GM19099 (cell line): ENCODE data around the gene IFT172.

Source experiments
- POLR2A ChIP-seq: IDR thresholded peaks from 3 replicates; pipeline ENCODE4 v1.6.1; 2011; ENCODE audit warnings: low read depth; ENCODE audit not compliant: insufficient read length; ENCODE audit errors: extremely low read depth

IFT172 gene

DNA sequence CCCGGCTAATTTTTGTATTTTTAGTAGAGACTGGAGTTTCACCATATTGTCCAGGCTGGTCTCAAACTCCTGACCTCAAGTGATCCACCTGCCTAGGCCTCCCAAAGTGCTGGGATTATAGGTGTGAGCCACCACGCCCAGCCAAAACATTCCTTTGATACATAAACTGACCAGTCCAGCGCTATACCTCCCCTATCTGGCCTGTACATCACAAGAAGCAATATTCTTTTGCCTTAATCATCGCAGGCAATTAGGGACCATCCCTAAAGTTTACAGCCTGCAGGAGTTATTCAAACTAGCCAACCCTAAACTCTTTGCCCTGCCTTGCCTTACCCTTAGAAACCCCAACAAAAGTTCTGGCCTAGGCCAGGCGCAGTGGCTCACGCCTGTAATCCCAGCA is 73.4 kb downstream of the IFT172 start:
- TF ChIP-seq POLR2A = no peak

DNA sequence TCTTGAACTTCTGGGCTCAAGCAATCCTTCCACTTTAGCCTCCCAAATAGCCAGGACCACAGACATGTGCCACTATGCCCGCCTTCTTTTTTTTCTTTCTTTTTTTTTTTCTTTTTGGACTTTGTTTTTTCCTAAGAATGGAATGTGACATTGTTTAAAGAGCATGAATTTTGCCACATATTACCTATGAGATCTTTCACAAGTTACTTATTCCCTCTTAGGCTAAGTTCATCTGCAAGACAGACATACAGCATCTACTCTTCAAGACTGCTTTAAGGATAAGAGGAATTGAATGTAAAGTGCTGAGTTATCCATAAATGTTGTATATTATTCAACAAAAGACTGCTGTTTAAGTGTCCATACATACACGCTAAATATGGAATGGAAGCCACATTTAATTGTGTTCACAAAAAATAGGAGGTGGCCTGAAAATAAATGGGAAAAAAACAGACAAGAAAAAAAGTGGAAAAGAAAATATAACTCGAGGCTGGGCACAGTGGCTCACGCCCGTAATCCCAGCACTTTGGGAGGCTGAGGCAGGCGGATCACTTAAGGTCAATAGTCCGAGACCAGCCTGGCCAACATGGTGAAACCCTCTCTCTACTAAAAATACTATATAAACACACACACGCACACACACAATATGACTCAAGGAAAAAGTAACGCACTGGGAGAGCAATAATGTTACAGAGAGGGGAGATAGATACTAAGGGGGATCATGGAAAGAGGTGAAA is 77.0 kb downstream of the IFT172 start:
- no peak for TF ChIP-seq POLR2A

DNA sequence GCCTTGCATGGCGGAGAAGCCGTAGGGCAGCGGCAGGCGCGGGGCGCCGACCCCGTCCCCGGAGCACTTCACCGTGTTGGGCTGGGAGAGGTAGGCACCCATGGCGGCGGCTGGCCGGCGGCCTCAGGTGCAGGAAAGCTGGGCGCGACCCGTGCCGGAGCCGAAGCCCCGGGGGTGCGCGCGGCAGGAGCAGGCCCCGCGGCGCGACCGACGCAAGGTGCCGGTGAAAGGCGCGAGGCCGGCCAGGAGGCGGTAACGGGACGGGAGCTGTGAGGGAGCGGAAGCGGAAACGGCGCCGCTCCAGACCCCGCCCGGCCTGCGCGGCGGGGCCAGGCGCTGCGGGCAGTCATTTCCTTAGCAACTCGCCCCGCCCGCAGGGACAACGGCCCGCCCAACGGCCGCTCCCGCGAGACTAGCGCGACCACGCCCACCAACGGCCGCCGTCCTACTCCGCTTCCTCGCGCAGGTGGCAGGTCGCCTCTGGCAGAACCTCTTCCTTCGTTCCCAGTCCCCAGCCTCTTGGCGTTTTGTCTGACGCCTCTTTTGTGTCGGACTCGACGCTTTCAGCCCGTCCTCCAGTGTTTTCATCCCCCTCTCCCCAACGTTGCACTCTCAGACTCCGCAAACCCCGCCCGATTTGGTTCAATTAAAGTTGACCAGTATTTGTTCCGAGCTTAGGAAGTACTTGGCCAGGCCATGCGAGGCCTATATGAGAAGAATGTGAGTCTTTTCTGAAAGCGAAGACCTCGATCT is 80.0 kb downstream of the IFT172 start, which contains the start of gene PPM1G:
Gene PPM1G, minus strand, starts transcription at position 271 of the 753 bp plus-strand sequence. Its CDS starts 169 bp downstream, at position 102.
- peak; percentile 96 for TF ChIP-seq POLR2A

DNA sequence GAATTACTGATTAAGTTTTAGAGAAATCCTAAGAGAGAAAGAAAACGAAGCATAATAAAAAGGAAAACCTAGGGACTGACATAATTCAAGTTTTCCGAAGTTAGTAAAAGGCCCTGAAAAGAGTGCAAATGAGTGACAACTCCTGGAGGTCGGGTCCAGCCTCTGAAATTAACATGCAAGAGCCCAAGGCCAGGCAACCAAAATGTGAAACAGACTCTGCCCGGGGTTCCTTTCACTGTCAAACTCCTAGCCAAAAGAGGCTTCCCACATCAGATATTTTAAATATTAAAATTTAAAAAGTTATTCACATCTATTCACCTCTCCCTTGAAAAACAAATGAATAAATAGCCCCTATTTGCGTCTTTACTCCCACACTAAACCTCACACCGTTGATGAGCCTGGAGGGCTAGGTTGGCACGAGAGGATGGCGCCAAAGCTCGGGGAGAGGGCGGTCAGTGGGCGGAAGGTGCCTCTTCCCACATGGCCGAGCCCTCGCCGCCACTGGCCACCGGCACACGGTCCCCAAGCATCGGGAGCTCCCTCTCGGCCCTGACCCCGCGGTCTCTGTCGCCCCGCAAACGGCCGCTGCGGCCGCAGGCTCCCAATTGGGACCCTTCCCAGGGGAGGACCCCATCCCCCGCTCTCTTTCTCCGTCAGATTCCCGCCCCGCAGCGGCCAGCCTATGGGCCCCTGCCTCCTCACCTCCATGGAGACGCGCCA is 80.8 kb downstream of the IFT172 start:
- TF ChIP-seq POLR2A = no peak

DNA sequence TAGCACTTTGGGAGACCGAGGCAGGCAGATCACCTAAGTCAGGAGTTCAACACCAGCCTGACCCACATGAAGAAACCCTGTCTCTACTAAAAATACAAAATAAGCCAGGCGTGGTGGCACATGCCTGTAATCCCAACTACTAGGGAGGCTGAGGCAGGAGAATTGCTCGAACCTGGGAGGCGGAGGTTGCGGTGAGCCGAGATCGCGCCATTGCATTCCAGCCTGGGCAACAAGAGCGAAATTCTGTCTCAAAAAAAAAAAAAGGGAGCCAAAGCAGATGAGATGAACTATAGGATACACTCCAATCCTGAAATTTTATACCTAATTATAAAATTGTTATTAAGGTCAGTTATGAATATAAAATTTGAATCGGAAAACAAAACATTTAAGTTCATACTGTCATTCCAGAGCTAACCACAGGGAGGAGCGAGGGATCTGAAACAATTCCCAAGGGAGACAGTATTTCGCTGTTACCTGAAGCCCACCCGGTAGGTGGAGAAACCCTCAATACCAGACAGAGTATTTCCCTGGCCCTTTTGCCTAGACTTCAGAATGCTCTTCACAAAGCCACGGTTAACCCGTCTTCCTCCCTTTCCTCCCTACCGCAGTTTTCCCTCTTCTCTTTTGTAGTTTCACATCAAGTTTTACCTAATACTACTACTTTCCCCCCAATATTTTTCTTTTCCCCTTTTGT is 81.6 kb downstream of the IFT172 start:
- no peak for TF ChIP-seq POLR2A

DNA sequence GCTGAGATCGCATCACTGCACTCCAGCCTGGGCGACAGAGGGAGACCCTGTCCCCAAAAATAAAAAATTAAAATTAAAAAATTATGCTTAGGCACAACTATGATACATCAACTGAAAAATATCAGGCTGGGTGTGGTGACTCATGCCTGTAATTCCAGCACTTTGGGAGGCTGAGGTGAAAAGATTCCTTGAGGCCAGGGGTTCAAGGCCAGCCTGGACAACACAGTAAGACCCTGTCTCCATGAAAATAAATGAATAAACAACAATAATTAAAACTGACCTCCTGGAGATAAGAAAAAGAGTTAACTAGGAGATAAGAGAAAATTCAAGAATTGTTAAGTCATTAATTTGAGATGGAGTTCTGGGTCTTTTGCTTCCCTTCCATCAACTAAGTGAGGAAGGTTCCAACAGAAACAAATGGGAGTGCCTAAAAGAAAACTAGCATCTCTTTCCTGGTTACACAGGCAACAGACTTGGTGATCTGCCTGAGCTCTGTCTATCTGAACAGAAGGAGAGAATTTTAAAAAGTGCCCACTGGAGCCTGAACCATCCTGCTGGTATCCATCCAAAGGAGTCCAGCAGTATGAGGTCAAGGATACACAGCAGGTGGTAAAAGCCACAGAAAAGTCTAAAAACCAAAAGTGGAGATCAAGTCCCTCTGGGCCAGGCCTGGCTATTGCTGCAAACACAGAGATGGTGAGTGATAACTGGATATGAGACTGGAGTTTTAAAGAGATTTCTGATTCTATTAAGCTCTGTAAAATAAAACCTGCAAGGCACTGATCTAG is 89.0 kb downstream of the IFT172 start:
- no peak for TF ChIP-seq POLR2A

DNA sequence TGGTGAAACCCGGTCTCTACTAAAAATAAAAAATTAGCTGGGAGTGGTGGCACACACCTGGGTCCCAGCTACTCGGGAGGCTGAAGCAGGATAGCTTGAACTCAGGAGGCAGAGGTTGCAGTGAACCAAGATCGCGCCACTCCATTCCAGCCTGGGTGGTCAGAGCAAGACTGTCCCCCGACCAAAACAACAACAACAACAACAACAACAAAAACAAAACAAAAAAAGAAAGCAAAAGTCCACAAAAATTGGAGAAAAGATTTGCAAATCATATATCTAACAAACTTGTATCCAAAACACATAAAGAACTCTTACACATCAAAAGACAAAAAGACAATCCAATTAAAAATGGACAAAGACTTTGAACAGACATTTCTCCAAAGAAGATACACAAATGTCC is 90.6 kb downstream of the IFT172 start:
- TF ChIP-seq POLR2A = no peak
